Stimulated activated CD4-positive, alpha-beta T cell treated with anti-CD3 and anti-CD28 coated beads, Interleukin-12 subunit alpha, Interleukin-12 subunit beta, amount 100 ng/mL, for 4 hours (primary cell): Measurements from ENCODE around the gene RO60.
A peak's percentile ranks its signal among the peaks of the same experiment; 100 is the strongest.

ENCODE experiments used
- DNase-seq: peaks from one replicate; pipeline ENCODE4 v3.0.0-alpha.2; 2020

The RO60 gene

DNA sequence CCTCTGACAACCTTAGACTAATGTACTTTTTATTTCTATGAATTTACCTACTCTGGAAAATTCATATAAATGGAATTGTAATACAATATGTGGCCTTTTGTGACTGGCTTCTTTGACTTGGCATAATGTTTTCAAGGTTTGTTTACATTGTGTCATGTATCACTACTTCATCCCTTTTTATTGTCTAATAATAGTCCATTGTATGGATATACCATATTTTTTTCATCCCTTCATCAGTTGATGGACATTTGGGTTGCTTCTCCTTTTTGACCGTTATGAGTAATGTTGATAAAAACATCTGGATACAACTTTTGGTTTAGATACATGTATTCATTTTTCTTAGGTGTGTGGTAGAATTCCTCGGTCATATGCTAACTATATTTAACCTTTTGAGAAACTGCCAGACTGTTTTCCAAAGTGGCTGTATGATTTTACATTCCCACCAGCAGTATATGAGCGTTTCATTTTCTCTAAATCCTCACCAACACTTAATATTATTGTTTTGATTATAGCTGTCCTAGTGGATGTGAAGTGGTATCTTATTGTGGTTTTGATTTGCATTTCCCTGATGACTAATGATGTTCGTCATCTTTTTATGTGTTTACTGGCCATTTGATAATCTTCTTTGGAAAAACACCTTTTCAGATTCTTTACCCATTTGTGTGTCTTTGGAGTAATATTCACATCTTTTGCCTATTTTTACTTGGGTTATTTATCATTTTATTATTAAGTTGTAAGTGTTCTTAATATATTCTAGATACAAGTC is 3.5 kb downstream of the RO60 start:
- no peak for DNase-seq

DNA sequence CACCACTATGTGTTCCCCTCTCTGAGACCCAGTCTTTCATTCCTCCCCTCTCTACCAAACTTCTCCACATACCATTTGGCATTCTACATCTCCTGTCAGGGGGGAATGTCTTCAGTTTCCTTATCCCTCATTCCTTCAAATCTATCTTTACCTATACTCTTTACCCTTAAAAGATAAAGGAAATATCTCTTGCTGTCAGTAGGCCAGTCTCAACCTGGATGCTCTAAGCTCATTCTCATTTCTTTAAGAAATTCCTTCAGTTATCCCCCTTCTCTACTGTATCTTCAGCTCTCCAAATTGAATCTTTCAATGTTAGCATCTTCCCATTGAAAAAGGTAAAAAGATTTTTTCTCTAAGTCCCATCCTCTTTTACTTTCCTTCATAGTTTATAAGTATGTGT is 6.5 kb downstream of the RO60 start:
- DNase-seq, result no peak

DNA sequence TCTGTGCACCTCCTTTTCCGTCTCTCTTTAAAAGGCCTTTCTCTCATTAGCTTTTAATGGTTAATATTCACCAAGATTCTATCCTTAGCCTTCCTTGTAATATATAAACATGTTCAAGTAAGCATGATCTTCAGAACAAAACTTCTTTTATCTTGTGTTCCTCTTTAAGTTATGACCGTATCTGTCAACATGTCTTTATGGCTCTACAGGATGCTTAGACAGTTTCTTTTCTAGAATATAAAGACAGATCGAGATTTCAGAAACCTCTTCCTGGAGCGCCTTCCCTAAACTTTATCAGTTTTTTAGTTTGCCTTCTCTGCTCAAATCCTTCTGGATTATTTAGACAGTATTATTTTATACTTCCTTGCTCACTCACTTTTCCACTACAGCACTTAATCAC is 7.2 kb downstream of the RO60 start:
- DNase-seq, result no peak

DNA sequence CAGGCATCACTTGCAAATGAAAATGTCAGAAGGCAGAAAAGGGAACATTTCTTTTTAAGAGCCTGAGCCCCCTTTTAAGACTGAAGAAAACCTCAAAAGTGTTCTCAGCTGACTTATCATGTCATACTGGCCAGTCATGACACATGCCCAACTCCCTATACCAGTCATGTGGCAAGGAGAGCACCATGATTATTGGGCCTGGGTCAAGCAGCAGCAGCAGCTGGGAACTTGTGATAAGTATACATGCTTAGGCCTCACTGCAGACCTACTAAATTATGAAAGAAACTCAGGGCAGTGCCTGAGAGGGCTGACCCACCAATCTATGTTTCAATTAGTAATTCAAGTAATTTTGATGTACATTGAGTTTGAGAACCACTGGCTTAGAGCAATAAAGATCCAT is 8.6 kb downstream of the RO60 start:
- DNase-seq, result no peak

DNA sequence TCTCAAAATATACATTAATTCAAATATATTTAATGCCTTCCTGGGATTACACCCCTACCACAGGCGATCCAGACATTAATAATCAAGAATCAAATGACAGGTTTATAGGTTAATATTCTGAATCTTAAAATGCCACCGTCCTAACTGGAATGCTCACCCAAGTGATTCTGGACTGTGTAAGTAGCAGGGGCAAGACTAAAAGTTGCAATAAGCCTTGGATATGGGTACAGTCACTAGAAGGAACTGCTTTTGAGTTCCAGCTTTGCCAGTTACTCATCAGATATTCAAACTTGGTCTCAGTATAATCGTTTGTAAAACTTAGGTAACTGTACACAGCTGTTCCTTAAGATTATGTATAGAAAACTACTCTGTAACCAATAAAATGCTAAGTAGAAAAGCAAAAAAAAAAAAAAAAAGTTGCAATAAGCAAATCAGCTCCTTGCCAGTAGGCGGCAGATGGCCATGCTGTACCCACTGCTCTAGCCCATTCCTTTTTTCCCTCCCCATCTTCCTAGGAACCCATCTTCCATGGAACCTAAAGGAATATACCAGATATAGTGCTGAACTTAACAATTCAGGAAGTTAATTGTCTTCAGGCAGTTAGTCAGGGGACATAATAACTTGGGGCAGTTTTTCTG is 10.5 kb downstream of the RO60 start:
- DNase-seq, result no peak

DNA sequence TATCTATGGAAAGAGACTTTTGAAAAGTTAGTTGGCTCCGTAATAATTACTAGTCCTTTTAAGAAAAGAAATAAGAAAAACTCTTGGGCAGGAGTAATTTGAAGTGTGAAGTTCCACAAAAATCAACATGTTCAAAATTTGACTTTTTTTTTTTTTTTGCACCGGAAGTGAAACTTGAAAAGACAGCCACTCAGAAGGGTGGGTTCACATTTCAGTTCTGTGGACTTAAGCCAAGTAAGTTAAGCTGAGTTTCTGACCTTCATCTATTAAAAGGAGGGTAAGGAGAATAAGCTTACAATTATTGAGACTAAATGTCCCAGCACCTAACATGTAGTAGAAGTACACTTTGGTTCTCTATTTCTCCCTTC is 11.0 kb downstream of the RO60 start:
- DNase-seq, result no peak

DNA sequence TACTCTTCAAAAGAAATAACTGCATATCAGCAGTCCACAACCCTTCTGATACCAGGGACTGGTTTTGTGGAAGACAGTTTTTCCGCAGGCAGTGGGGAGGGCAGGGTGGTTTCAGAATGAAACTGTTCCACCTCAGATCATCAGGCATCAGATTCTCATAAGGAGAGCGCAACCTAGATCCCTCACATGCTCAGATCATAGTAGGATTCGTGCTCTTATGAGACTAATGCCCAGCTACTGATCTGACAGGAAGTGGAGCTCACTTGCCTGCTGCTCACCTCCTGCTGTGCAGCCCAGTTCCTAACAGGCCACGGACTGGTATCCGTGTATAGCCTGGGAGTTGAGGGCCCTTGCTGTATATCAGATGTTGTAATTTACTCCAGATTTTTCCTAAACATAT is 11.5 kb downstream of the RO60 start:
- no peak for DNase-seq

DNA sequence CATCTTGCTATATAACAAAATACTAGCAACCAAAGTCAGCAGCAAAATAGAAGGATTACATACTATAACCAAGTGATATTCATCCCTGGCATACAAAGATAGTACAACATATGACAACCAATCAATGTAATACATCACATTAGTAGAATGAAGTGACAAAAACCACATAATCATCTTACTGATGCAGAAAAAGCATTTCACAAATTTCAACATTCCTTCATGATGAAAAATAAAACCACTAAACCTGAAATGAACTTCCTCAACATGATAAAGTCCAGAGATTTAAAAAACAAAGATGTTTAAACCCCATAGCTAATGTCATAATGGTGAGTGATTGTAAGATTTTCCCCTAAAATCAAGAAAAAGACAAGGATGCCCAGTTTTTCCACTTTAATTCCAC is 18.6 kb downstream of the RO60 start:
- no peak for DNase-seq

DNA sequence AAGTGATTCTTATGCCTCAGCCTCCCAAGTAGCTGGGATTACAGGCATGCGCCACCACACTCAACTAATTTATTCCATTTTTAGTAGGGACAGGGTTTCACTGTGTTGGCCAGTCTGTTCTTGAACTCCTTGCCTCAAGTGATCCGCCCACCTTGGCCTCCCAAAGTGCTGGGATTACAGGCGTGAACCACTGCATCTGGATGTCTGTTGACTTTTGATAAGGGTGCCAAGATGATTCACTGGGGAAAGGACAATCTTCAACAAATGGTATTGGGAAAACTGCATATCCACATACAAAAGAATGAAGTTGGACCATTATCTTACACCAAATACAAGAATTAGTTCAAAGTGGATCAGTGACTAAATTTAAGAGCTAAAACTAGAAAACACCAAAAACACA is 19.8 kb downstream of the RO60 start:
- no peak for DNase-seq

DNA sequence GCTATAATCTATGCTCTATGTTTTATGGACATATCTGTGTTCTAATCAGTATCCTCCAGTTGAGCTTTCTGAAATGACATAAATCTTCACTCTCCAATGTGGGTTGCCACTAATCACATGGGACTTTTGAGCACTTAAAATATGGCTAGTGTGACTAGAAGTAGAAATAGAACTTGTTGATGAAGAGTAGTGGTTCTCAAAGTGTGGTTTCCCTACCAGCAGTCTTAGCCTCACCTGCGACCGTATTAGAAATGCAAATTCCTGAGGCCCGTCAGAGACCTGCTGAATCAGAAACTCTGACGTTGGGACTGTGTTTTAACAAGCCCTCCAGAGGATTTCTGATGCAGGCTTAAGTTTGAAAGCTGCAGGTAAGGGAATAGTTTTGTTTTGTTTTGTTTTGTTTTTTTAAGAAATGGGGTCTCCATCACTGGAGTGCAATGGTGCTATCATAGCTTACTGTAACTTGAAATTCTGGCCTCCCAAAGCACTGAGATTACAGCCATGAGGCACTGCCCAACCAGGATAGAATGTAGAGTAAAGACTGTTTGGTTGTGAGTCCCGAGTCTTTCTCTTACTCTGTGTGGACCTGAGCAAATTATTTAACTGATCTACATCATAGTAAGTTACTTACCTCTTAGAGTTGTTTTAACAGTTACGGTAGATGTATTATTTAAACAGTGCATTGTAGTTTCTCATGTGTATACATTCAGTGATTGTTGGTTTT is 24.1 kb downstream of the RO60 start:
- no peak for DNase-seq

DNA sequence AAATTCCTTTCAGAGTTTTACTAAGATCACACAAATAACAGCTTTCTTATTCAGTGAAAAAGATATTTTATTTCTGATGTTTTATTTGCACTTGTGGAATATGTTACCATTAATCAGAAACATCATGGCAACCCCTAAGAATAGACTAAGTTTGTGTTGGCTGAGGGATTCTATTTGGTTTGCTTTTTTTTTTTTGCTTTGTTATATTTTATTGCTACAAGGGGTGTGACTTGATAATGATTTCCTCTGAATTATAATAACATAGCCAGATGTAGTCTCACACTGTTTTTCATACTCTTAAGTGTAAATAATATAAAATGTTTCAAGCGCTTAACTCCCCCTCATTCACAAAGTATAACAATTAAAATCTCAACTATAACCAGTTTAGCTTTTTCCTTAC is 25.9 kb downstream of the RO60 start:
- no peak for DNase-seq

DNA sequence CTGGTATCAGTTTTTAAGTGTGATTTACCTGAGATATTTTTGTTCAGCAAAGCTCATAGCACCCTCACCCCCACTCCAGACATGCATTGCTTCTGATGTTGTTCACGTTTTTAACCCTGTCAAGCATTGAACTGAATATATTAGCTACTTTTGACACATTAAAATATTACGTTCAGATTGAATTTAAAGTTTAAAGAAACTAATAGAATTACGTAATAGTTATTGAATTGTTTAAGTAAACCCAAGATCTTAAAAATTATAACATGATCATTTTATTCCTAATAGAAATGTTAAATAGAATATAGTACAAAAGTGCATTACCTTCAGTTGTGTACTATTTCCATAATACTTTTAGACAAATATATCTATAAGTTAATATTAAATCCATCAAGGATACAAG is 26.9 kb downstream of the RO60 start:
- DNase-seq, result no peak

DNA sequence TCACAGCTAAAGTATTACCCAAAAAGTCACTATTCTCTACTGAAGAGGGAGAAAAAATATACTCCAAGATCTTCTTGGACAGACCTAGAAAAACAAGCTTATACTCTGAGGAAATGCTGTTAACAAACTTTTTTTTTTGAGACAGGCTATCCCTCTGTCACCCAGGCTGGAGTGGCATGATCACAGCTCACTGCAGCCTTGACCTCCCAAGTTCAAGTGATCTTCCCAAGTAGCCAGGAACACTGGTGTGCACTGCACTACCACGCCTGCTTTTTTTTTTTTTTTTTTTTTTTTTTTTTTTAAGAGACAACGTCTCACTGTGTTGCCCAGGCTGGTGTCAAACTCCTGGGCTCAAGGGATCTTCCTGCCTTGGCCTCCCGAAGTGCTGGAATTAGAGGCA is 28.5 kb downstream of the RO60 start:
- DNase-seq, result no peak

DNA sequence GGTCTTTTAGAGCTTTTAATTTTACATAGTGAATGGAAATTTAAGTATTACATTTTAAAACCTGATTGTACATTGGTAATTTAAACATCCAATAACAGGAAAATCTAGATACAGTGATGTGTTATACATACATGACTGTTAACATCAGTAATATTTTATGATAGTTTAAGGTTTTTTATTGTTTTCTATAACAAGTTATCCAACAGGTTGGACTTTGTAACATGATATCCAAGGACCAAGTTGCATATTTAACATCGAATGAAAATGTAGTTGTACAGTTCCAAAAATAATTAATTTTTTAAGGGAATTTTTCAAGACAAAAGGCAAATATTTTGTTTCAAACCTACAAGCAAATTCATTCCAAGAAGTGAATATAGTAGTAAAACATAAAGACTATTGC is 31.5 kb downstream of the RO60 start:
- no peak for DNase-seq

DNA sequence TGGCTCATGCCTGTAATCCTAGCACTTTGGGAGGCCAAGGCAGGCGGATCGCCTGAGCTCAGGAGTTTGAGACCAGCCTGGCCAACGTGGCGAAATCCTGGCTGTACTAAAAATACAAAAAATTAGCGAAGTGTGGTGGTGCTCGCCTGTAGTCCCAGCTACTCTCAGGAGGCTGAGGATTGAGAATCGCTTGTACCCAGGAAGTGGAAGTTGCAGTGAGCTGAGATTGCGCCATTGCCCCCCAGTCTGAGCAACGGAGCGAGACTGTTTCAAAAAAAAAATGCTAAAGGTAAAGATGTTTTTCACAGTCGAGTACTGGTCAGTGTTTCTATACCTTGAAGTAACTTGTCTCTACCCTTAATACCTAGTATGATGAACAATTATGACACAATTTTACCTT is 34.7 kb downstream of the RO60 start:
- no peak for DNase-seq

DNA sequence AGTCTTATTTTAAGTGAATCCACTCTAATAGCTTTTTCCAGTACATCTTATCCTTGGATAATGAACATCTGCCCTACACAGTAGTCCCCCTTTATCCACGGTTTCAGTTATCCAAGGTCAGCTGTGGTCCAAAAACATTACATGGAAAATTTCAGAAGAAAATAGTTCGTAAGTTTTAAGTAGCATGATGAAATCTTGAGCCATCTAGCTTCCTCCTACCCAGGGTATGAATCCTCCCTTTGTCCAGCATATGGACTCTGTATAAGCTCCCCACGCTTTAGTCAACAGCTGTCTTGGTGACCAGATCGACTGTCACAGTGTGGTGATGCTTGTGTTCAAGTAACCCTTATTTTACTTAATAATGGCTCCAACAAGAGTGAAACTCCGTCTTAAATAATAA is 43.2 kb downstream of the RO60 start:
- DNase-seq, result no peak

DNA sequence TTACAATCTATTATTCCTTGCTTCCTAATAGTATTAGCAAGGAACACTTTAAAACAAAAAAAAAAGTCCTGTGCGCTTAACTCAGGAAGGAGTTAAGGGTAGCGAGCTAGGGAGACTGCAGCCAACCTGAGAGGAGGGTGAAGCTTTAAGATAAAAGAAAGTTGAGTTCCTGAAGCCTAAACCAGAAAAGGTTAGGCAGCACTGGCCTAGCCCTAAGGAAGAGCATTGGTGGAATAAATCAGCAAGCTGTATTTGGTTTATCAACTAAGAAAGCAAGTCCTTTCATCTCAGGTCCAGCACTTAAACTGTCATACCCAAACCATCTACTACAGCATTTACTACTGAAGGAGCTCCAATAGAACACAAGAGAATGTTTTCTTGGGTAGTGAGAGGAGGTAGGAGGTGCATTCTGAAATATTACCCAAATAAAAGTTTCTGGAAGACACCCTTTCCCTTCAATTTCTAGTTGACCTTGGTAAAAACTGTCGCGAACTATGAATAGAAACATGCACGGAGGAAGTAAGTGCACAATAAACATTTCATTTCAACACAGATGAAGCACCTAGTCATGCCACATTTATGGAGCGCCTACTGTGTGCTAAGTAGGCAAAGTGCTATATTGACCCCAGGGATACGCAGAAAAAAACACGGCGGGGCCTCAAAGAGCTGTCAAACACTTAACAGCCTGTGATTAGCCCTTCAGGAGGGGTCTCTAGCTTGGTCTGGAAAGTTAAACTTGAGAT is 44.5 kb downstream of the RO60 start:
- DNase-seq, result no peak

DNA sequence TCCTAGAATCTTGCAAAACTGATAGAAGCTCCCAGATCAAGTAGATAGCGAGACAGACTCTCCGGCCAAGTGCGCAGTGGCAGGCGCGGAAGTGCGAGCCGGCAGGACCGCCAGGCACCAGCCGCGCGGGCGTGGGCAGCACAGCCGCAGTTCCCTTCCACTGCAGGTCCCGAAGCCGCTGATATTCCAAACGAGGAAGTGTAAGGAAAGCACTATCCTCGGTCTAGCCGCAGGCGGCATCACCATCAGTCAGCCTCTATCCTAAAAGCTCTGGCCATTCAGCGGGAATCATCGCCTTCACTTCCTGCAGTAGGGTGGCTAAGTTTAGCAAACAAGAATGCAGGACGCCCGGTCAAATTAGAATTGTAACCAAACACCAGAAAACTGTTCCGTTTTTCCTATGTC is 45.1 kb downstream of the RO60 start:
- DNase-seq, result peak; percentile 16

DNA sequence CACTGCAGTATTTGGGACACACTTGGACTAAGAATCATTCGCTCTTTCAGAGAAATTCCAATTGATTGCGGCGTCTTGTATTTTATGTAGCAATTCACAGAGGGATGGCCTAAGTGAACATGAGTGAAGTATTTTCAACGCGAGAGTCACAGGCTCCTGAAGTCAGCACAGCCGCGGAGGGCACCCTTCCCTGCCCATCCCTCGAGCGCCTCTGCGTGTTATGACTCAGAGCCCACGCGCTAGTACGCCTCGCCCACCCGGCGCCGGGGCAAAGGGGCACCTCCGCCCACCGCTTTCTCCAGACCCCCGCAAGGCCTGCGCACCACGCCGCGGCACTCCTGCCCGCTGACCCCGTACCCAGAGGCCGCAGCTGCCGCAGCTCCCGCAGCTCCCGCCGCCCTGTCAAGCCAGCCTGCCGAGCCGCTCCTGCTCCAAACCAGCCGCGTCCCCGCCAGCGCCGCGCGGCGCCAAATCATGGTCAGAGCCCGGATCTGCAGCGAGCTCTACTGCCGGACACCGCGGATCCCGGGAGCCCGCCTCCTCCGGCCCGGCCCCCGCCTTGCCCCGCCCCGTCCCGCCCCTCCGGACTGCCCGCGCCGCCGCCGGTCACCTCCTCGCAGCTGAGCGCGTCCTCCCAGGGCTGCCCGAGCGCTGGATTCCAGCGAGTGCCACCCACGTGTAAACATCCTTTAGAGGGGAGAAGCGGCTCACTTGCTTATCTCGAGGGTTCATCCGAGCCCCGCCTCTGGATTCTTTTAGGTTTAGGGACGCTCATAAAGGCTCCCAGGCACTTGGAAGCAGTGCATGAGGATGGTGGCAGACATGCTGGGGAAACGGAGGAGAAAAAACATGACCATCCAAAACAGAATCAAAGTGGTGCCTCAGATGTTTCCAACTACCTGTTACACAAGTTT is 45.8 kb downstream of the RO60 start, which contains the start of gene GLRX2:
Gene GLRX2 (minus strand): TSS at position 508 of the 914 bp plus-strand sequence. CDS start 32 bp downstream, at position 476.
- peak; percentile 51 for DNase-seq

DNA sequence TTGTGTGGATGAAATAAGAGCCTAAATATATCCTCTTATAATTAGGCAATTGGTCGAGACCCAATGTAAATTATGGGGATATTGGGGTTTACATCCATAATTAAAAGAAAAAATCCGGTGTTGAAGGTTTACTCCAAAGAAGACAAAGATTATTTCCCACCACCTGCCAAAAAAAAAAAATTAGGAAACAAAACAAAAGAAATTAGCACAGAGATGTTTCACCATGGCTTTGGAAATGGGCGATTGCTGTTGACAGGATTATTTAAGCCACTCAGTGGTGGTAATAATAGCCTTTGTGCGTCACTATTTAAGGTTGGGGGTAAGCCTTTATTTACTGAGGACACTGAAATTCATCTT is 46.4 kb downstream of the RO60 start:
- DNase-seq, result no peak

DNA sequence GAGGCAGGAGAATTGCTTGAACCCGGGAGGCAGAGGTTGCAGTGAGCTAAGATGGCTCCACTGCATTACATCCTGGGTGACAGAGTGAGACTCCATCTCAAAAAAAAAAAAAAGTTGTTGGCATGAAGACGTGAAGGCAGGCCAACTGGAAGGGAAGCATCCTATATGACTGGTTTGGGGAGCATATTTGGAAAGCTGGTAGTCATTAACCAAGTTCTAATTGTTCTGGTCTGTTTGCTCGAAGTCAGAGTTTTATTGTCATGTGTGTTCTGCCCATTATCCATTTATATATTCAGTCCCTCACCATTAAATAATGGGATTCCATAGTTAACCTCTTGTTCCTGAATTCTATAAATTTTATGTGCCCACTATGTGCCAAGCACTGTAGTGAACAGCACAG is 49.1 kb downstream of the RO60 start:
- DNase-seq, result no peak
